ENCODE measurements around the gene OR4K13.

OR4K13 gene

GRCh38 chr14:20035938-20036337 lies at the start of gene OR4K13:
Gene OR4K13 (minus strand): TSS chr14:20036038. CDS start chr14:20034758, 1,280 bp downstream.
- DNase-seq (ENCODE audit: low read depth in 3 of 3), result no peak

GRCh38 chr14:20059745-20060144 lies 23.9 kb upstream of the OR4K13 start, which contains the start of gene OR4L1:
Gene OR4L1 (plus strand): TSS chr14:20060045. CDS start chr14:20060045, 0 bp downstream.
- no peak for DNase-seq (ENCODE audit: low read depth in 3 of 3)

GRCh38 chr14:20048202-20048601 lies 12.4 kb upstream of the OR4K13 start:
- DNase-seq (ENCODE audit: low read depth in 3 of 3), result no peak

GRCh38 chr14:20044243-20044642 lies 8.4 kb upstream of the OR4K13 start:
- no peak for DNase-seq (ENCODE audit: low read depth in 3 of 3)

DNA sequence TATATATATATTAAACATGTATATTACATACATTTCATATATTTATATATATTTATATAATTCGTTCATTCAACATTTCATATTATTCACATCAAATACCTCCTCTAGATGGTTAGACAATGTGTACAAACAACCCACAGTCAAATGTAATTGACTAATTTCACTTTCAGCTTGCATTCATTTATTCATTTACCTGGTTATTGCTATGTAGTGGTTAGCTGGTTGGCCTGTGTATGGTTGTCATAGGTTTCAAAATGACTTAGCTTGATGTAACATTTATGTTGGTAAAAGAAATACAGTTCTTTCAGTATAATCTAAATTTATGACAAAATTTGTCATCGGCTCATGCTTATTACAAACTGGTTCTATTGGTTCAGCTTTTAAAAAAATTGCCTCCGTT lies 389 bp downstream of the OR4K13 start:
- no peak for DNase-seq (ENCODE audit: low read depth in 3 of 3)

DNA sequence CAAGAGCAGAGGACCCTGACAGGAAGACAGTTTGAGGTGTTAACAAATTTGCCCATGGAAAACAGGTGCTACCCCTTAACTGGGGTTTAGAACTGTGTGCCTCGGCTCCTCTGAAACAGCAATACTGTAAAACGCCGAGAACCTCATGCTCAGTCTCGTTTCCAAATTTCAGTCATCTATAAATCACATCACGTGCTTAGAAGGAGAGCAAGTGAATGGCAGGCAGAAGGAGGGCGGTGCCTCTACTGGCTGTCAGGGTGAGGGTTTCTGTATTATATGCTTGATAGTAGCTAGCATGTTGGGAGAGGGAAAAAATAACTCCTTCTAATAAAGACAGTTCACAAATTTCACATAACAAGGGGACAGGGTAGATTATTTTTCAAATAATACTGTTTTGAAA lies 4.8 kb downstream of the OR4K13 start:
- no peak for DNase-seq (ENCODE audit: low read depth in 3 of 3)

DNA sequence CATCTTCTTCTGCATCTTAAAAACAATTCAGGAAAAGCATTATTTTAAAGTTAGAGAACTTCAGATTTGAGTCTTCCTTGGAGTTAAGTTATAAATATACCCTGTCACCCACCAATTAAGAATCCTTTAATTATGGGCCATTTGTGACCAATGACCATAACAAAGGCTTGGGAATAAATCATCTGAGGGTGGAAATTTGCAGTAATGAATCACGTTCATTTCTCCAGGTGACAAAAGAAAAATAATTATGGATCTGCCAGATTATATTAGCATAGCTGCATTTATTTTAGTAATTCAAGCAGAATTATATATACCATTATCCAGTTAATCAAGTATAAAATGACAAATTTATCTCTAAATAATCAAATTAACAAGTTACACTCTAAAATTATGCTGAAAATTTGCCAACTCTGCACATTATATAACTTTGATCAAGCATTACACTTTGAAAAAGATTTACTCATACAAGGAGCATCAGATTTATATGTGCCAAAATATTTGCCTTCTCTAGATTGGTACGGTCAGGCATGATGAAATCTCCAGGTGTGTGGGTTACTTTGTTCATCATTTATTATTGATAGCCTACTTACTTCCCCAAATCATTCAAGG lies 16.5 kb downstream of the OR4K13 start, which contains the start of gene OR4K14:
Gene OR4K14, minus strand, starts transcription at position 51 of the 609 bp plus-strand sequence. CDS start 4,114 bp downstream, outside the sequence.
- DNase-seq (ENCODE audit: low read depth in 3 of 3), result no peak

- no peak for DNase-seq (ENCODE audit: low read depth in 3 of 3)
Measured at GRCh38 chr14:20008156-20008555, 27.7 kb downstream of the OR4K13 start.

- no peak for DNase-seq (ENCODE audit: low read depth in 3 of 3)
Measured at GRCh38 chr14:20002319-20002718, 33.5 kb downstream of the OR4K13 start.

GRCh38 chr14:20001863-20002262 lies 34.0 kb downstream of the OR4K13 start, which contains the start of gene OR4Q2:
Gene OR4Q2 (plus strand): TSS chr14:20002163.
- no peak for DNase-seq (ENCODE audit: low read depth in 3 of 3)

DNA sequence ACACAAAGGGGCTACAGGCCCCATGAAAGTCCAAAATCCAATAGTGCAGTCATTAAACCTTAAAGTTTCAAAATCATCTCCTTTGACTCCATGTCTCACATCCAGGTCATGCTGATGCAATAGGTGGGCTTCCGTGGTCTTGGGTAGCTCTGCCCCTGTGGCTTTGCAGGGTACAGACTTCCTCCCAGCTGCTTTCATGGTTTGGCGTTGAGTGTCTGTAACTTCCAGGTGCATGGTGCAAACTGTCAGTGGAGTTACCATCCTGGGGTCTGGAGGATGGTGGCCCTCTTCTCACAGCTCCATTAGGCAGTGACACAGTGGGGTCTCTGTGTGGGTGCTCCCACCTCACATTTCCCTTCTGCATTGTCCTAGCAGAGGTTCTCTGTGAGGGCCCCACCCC lies 42.4 kb downstream of the OR4K13 start:
- DNase-seq (ENCODE audit: low read depth in 3 of 3), result no peak
